ENCODE data around the gene ALOXE3.

DNA sequence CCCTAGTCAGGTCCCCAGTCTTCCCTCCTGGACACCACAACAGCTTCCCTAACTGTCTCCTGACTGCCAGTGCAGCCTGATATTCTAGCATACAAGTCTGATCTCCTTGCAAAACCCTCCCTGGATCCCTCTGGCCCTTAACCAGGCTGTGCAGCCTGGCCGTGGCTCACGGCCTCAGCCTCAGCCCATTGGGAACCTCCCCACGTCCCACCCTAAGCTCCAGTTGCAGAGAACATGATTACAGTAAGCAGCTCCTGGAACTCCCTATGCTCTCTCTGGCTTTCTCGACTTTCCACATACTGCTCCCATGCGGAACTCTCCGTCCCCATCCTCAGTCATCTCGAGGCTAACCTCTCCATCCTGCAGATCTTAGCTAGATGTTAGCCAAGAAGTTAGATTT is 43.8 kb downstream of the ALOXE3 start:
- TF ChIP-seq, protein P1, sequence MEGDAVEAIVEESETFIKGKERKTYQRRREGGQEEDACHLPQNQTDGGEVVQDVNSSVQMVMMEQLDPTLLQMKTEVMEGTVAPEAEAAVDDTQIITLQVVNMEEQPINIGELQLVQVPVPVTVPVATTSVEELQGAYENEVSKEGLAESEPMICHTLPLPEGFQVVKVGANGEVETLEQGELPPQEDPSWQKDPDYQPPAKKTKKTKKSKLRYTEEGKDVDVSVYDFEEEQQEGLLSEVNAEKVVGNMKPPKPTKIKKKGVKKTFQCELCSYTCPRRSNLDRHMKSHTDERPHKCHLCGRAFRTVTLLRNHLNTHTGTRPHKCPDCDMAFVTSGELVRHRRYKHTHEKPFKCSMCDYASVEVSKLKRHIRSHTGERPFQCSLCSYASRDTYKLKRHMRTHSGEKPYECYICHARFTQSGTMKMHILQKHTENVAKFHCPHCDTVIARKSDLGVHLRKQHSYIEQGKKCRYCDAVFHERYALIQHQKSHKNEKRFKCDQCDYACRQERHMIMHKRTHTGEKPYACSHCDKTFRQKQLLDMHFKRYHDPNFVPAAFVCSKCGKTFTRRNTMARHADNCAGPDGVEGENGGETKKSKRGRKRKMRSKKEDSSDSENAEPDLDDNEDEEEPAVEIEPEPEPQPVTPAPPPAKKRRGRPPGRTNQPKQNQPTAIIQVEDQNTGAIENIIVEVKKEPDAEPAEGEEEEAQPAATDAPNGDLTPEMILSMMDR (IDR thresholded peaks at IDR 0.05): no peak
- TF ChIP-seq POLR2AphosphoS5 (IDR thresholded peaks at IDR 0.05): no peak
